Activated naive CD8-positive, alpha-beta T cell treated with anti-CD3 and anti-CD28 coated beads, Interleukin-2, amount 10 ng/mL, durations not matched to agents 7 days and 5 days (primary cell): ENCODE measurements around the gene CCDC175. TPM values are rescaled to one million over a fixed set of nuclear protein-coding genes. Genes with fewer than 3 reads are reported as not detected.

Experiments
- ATAC-seq: fragments of 150-1000 bp; cut with Tn5 transposase; one replicate; pipeline ENCODE4 v1.10.0; 2021; ENCODE audit warnings: low read depth, moderate library complexity
- POLR2A ChIA-PET: fragments of 350-600 bp; sonication (Branson Sonifier 250); formaldehyde crosslinking; loops from one replicate; lab custom pipeline; 2021; ENCODE audit warnings: antibody characterized with exemption; lab: Charles Lee
- DNase-seq: peaks from one replicate; pipeline ENCODE4 v3.0.0; 2021
- H3K27ac Mint-ChIP-seq: one replicate; pipeline ENCODE4 v1.8.0; 2022; ENCODE audit warnings: mild to moderate bottlenecking, mixed read lengths
- H3K27me3 Mint-ChIP-seq: one replicate; pipeline ENCODE4 v1.8.0; 2022; ENCODE audit warnings: mild to moderate bottlenecking, moderate library complexity, mixed read lengths
- H3K36me3 Mint-ChIP-seq: one replicate; pipeline ENCODE4 v1.8.0; 2021; ENCODE audit warnings: mild to moderate bottlenecking, mixed read lengths
- H3K4me1 Mint-ChIP-seq: one replicate; pipeline ENCODE4 v1.8.0; 2021; ENCODE audit warnings: mixed read lengths
- H3K4me3 Mint-ChIP-seq: one replicate; pipeline ENCODE4 v1.8.0; 2022; ENCODE audit warnings: mild to moderate bottlenecking, moderate library complexity, mixed read lengths
- H3K9me3 Mint-ChIP-seq: one replicate; pipeline ENCODE4 v1.8.0; 2021; ENCODE audit warnings: mixed read lengths
- total RNA-seq, 2 experiments: library from RNA; stranded (reverse); gene quantifications; one replicate each; pipeline ENCODE4 v1.2.3, GENCODE V29; 2021

Gene CCDC175
- total RNA-seq, 2 experiments from 2014 or later, result not detected

DNA sequence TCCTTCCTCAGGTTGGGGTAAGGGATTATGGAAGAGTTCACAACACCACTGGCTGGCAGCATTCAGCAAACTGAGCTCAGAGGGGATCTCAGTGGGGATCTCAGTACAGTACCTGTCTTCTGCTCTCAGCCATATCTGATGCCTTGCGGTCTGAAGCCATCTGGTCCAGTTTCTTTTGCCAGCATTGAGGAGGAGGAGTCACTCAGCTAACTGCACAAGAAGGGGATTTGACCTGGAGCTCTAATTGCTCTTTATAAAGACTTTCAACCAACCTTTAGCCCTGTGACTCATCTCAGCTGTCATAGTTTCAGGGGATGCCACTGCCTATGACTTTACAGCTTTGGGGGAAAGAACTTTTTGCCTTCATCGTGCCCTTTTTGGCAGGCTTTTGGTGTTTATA is 47.4 kb downstream of the CCDC175 start:
- H3K27ac Mint-ChIP-seq, result no peak overlapping the region
- POLR2A ChIA-PET, result no interaction called here
- no peaks in the 10 kb centered on the region for H3K4me1 Mint-ChIP-seq
- H3K4me3 Mint-ChIP-seq, result no peak overlapping the region
- H3K9me3 Mint-ChIP-seq, result no peaks in the 10 kb centered on the region
- DNase-seq (no peak), ATAC-seq (no peak)
- peaks cover 32% of the 10 kb centered on the region for H3K27me3 Mint-ChIP-seq
- no peaks in the 10 kb centered on the region for H3K36me3 Mint-ChIP-seq

DNA sequence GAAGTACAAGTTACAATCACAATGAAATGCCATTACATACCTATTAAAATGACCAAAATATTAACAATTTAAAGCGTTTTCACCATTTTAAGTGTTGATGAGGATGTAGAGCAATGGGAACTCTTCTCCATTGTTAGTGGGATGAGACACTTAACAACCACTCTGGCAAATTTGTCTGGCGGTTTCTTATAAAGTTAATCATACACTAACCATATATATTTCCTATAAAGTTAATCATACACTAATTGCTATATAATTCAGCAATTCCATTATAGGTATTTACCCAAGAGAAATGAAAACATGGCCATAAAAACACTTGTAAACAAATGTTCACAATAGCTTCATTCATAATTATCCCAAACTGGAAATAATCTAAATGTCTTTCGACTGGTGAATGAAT is 56.4 kb downstream of the CCDC175 start:
- no peak for ATAC-seq
- H3K4me3 Mint-ChIP-seq, result no peak overlapping the region
- H3K9me3 Mint-ChIP-seq, result no peaks in the 10 kb centered on the region
- H3K36me3 Mint-ChIP-seq, result no peaks in the 10 kb centered on the region
- no peaks in the 10 kb centered on the region for H3K4me1 Mint-ChIP-seq
- POLR2A ChIA-PET, result no interaction called here
- H3K27me3 Mint-ChIP-seq, result peaks cover 4% of the 10 kb centered on the region
- no peak overlapping the region for H3K27ac Mint-ChIP-seq
- DNase-seq, result no peak

GRCh38 chr14:59511916-59512575 is 64.6 kb downstream of the CCDC175 start:
- ATAC-seq (no peak), DNase-seq (no peak)
- Mint-ChIP-seq H3K27ac (no peak overlapping the region), H3K27me3 (peaks cover 20% of the 10 kb centered on the region), H3K36me3 (no peaks in the 10 kb centered on the region), H3K9me3 (no peaks in the 10 kb centered on the region), H3K4me3 (no peak overlapping the region), H3K4me1 (no peaks in the 10 kb centered on the region)
- POLR2A ChIA-PET, result no interaction called here

GRCh38 chr14:59510966-59511365 is 65.6 kb downstream of the CCDC175 start:
- POLR2A ChIA-PET, result no interaction called here
- DNase-seq (no peak), ATAC-seq (no peak)
- no peak overlapping the region for H3K4me3 Mint-ChIP-seq
- peaks cover 20% of the 10 kb centered on the region for H3K27me3 Mint-ChIP-seq
- H3K27ac Mint-ChIP-seq, result no peak overlapping the region
- no peaks in the 10 kb centered on the region for H3K9me3 Mint-ChIP-seq
- H3K36me3 Mint-ChIP-seq, result no peaks in the 10 kb centered on the region
- no peaks in the 10 kb centered on the region for H3K4me1 Mint-ChIP-seq

GRCh38 chr14:59510001-59510400 is 66.6 kb downstream of the CCDC175 start:
- peaks cover 18% of the 10 kb centered on the region for H3K27me3 Mint-ChIP-seq
- H3K4me1 Mint-ChIP-seq, result no peaks in the 10 kb centered on the region
- no peak overlapping the region for H3K27ac Mint-ChIP-seq
- no peak overlapping the region for H3K4me3 Mint-ChIP-seq
- POLR2A ChIA-PET, result no interaction called here
- H3K9me3 Mint-ChIP-seq, result no peaks in the 10 kb centered on the region
- ATAC-seq (no peak), DNase-seq (no peak)
- no peaks in the 10 kb centered on the region for H3K36me3 Mint-ChIP-seq

GRCh38 chr14:59509101-59509500 is 67.5 kb downstream of the CCDC175 start:
- no peak for DNase-seq
- Mint-ChIP-seq H3K4me1 (peaks cover 5% of the 10 kb centered on the region), H3K4me3 (no peak overlapping the region), H3K9me3 (no peaks in the 10 kb centered on the region), H3K27ac (no peak overlapping the region), H3K27me3 (peaks cover 14% of the 10 kb centered on the region), H3K36me3 (no peaks in the 10 kb centered on the region)
- ATAC-seq, result no peak
- POLR2A ChIA-PET, result no interaction called here

- Mint-ChIP-seq H3K27ac (no peak overlapping the region), H3K4me1 (peaks cover 5% of the 10 kb centered on the region)
- POLR2A ChIA-PET, result no interaction called here
These were observed 68.9 kb downstream of the CCDC175 start for GRCh38 chr14:59507752-59508103.

GRCh38 chr14:59507063-59507751 is 69.4 kb downstream of the CCDC175 start:
- Mint-ChIP-seq H3K27me3 (peaks cover 14% of the 10 kb centered on the region), H3K9me3 (no peaks in the 10 kb centered on the region), H3K27ac (no peak overlapping the region), H3K4me3 (no peak overlapping the region), H3K36me3 (no peaks in the 10 kb centered on the region), H3K4me1 (peaks cover 5% of the 10 kb centered on the region)
- peak; percentile 43 for DNase-seq
- POLR2A ChIA-PET, result no interaction called here
- peak; percentile 67 for ATAC-seq

More at GRCh38 chr14:59507752-59508103, 68.9 kb downstream of the CCDC175 start:
- Mint-ChIP-seq H3K9me3 (no peaks in the 10 kb centered on the region), H3K27me3 (peaks cover 14% of the 10 kb centered on the region), H3K36me3 (no peaks in the 10 kb centered on the region), H3K4me3 (no peak overlapping the region)
- no peak for ATAC-seq
- no peak for DNase-seq

DNA sequence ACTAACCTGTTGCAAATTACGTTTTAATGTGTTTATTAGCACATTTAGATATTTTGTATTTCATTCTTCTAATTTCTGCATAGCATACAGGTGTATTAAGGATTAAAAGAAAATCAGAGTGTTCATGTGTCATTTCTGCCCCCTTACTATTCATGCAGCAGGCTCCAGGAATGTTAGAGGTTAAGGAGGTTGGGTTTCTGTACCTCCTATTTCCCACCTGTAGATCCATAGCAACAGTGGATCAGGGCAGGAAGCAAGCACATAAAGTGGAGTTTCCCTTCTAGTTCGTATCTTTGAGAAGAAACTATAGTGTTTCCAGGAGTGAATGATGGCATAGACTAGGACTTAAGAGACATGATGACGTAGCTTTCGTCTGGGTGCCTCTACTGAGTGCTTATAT is 73.4 kb downstream of the CCDC175 start:
- Mint-ChIP-seq H3K4me1 (peaks cover 8% of the 10 kb centered on the region), H3K36me3 (peaks cover 12% of the 10 kb centered on the region)

DNA sequence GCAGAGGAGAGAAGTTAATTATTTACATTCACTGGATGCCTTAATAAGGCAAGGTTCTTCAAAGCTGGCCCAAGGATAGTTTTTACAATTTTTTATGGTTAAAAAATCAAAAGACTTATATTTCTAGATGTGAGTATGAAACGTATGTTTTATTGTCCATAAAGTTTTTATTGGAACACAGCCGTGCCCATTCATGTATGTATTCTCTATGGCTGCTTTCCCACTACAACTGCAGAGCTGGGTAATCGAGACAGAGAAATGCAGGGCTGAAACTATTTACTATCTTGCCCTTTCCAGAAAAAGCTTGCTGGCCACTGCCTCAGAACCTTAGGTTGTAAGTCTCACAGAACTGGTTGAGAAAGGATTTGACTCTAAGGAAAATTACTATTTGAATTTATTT is 75.9 kb downstream of the CCDC175 start:
- Mint-ChIP-seq H3K27ac (no peak overlapping the region), H3K4me1 (peaks cover 11% of the 10 kb centered on the region), H3K27me3 (no peaks in the 10 kb centered on the region), H3K36me3 (peaks cover 14% of the 10 kb centered on the region), H3K4me3 (no peak overlapping the region), H3K9me3 (no peaks in the 10 kb centered on the region)
- DNase-seq (no peak), ATAC-seq (no peak)
- POLR2A ChIA-PET, result no interaction called here

More for the DNA sequence above, 73.4 kb downstream of the CCDC175 start:
- DNase-seq (no peak), ATAC-seq (no peak)
- POLR2A ChIA-PET, result interaction anchor here (1.9 kb wide), 1 partner anchor 19 kb away, joined by 6 read pairs; the partner anchor contains the start of genes JKAMP and L3HYPDH
- H3K4me3 Mint-ChIP-seq, result no peak overlapping the region
- H3K27me3 Mint-ChIP-seq, result no peaks in the 10 kb centered on the region
- H3K9me3 Mint-ChIP-seq, result no peaks in the 10 kb centered on the region
- H3K27ac Mint-ChIP-seq, result no peak overlapping the region

- no peaks in the 10 kb centered on the region for H3K9me3 Mint-ChIP-seq
- H3K27me3 Mint-ChIP-seq, result no peaks in the 10 kb centered on the region
- no peak overlapping the region for H3K27ac Mint-ChIP-seq
- ATAC-seq, result no peak
- POLR2A ChIA-PET, result no interaction called here
- peaks cover 51% of the 10 kb centered on the region for H3K36me3 Mint-ChIP-seq
- H3K4me1 Mint-ChIP-seq, result peaks cover 29% of the 10 kb centered on the region
- DNase-seq, result no peak
- H3K4me3 Mint-ChIP-seq, result no peak overlapping the region
These were observed 84.2 kb downstream of the CCDC175 start for GRCh38 chr14:59492384-59492783.

- ATAC-seq, result no peak
- Mint-ChIP-seq H3K27ac (peak overlapping the region; percentile 54), H3K4me1 (peaks cover 33% of the 10 kb centered on the region), H3K4me3 (no peak overlapping the region), H3K9me3 (no peaks in the 10 kb centered on the region), H3K27me3 (no peaks in the 10 kb centered on the region), H3K36me3 (peaks cover 49% of the 10 kb centered on the region)
- DNase-seq, result no peak
- POLR2A ChIA-PET, result no interaction called here
These were observed 85.9 kb downstream of the CCDC175 start for GRCh38 chr14:59490756-59491155.

DNA sequence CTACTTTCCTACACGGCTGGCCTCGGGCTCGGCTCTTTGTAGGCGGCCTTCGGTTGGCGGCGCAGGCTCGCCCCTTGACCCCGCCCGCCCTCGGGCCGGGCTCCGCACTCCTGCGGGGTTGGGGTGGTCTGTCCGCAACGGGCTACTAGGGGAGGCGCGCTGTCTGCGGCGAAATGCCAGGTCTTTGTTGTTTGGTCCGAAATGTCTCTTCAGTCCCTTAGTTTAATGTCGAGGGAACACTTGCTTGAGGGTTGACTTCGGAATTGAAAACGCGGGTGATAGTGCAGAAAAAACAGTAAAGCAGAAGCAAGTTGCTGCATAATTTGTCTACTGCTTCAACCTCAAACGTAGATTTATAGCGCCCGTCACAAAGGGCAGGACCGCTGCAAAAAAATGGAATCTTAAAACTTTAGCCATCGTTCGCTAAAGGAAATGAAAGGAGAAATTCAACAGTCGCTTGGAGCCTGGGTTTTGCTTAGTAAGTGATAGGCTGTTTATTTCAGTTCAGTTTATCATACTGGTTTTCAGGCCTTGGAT is 91.9 kb downstream of the CCDC175 start:
- peak overlapping the region; percentile 91 for H3K27ac Mint-ChIP-seq
- peaks cover 47% of the 10 kb centered on the region for H3K4me1 Mint-ChIP-seq
- peak overlapping the region; percentile 92 for H3K4me3 Mint-ChIP-seq
- H3K36me3 Mint-ChIP-seq, result peaks cover 23% of the 10 kb centered on the region
- H3K9me3 Mint-ChIP-seq, result no peaks in the 10 kb centered on the region
- peak; percentile 62 for ATAC-seq
- POLR2A ChIA-PET, result interaction anchor here (0.6 to 2.0 kb wide), 9 partner anchors 10 to 1910 kb away, joined by 3 to 20 read pairs (median 6); partner anchors contain the start of genes DAAM1, GPR135, PCNX4 and PPM1A
- DNase-seq, result no peak
- no peaks in the 10 kb centered on the region for H3K27me3 Mint-ChIP-seq
